H1 (cell line): Measurements from ENCODE around the gene RASEF.

Source experiments
- ATF2 ChIP-seq: IDR thresholded peaks from 2 replicates; pipeline ENCODE4 v1.6.1; 2012; ENCODE audit warnings: low read length, inconsistent platforms
- ATF3 ChIP-seq: IDR thresholded peaks from 2 replicates; pipeline ENCODE4 v1.6.1; 2011; ENCODE audit warnings: low read depth, mild to moderate bottlenecking, low read length; ENCODE audit not compliant: insufficient read depth
- CTCF ChIP-seq, 3 experiments: IDR thresholded peaks; 1 replicate in 2 of 3; 2 replicates in 1 of 3; pipeline versions ENCODE4 v1.5.1 to v1.6.1; 2011; ENCODE audit warnings: low read length in 3 of 3, mild to moderate bottlenecking in 3 of 3, inconsistent platforms in 2 of 3, low read depth in 1 of 3, moderate library complexity in 1 of 3; ENCODE audit not compliant: insufficient read depth in 1 of 3; ENCODE audit errors: control extremely low read depth in 1 of 3
- EP300 ChIP-seq, 2 experiments: IDR thresholded peaks; 1 replicate in 1 of 2; 2 replicates in 1 of 2; pipeline ENCODE4 v1.6.1; 2011 to 2012; ENCODE audit warnings: low read depth in 2 of 2, low read length in 2 of 2, mild to moderate bottlenecking in 2 of 2, borderline replicate concordance in 1 of 2, inconsistent platforms in 1 of 2, moderate library complexity in 1 of 2
- EZH2 ChIP-seq: fragments of 200-600 bp; sonication (generic); IDR thresholded peaks from 2 replicates; pipeline ENCODE4 v1.7.1; 2012; ENCODE audit warnings: low read depth, mild to moderate bottlenecking, moderate library complexity, low read length, inconsistent platforms; ENCODE audit not compliant: severe bottlenecking
- JUND ChIP-seq: IDR thresholded peaks from 2 replicates; pipeline ENCODE4 v1.6.1; 2011; ENCODE audit warnings: mild to moderate bottlenecking, improper control_type of control experiment, low read length
- POLR2A ChIP-seq, 2 experiments: IDR thresholded peaks; 1 replicate in 1 of 2; 2 replicates in 1 of 2; pipeline ENCODE4 v1.6.1; 2011; ENCODE audit warnings: low read depth in 2 of 2, low read length in 2 of 2, mild to moderate bottlenecking in 2 of 2; ENCODE audit errors: control extremely low read depth in 1 of 2
- POLR2AphosphoS5 ChIP-seq: IDR thresholded peaks from 2 replicates; pipeline ENCODE4 v1.6.1; 2011; ENCODE audit warnings: low read depth, low read length
- RFX5 ChIP-seq: IDR thresholded peaks from 2 replicates; pipeline ENCODE4 v1.6.1; 2011; ENCODE audit warnings: low read depth, low read length, improper control_type of control experiment, borderline replicate concordance
- SP1 ChIP-seq: IDR thresholded peaks from 2 replicates; pipeline ENCODE4 v1.6.1; 2011; ENCODE audit warnings: low read depth, low read length

GRCh38 chr9:83109296-83109695 is 46.4 kb upstream of the RASEF start:
- TF ChIP-seq RFX5: no peak
- TF ChIP-seq JUND: no peak
- no peak for TF ChIP-seq CTCF (IDR thresholded peaks at IDR 0.05; ENCODE audit: control extremely low read depth in 1 of 3, insufficient read depth in 1 of 3, low read depth in 1 of 3, low read length in 3 of 3)
- no peak for TF ChIP-seq EP300 (IDR thresholded peaks at IDR 0.05; ENCODE audit: borderline replicate concordance in 1 of 2, low read depth in 2 of 2, low read length in 2 of 2)
- TF ChIP-seq ATF3: no peak
- TF ChIP-seq EZH2: no peak
- no peak for TF ChIP-seq SP1
- TF ChIP-seq POLR2AphosphoS5: no peak
- TF ChIP-seq POLR2A (IDR thresholded peaks at IDR 0.05; ENCODE audit: control extremely low read depth in 1 of 2, low read depth in 2 of 2, low read length in 2 of 2): no peak
- no peak for TF ChIP-seq ATF2
